ENCODE data around the gene AFMID.

- TF ChIP-seq RAD21 (CRISPR knock-in tag; IDR thresholded peaks at IDR 0.05) (no peak), CHD2 (IDR thresholded peaks at IDR 0.05; ENCODE audit: low read depth, low read length) (no peak), ZFP37 (CRISPR knock-in tag; IDR thresholded peaks at IDR 0.05; ENCODE audit: borderline replicate concordance) (no peak), ZNF335 (CRISPR knock-in tag; IDR thresholded peaks at IDR 0.05) (no peak), HDAC2 (CRISPR knock-in tag; IDR thresholded peaks at IDR 0.05) (no peak), ZNF629 (CRISPR knock-in tag; conservative IDR thresholded peaks at IDR 0.05) (no peak)
These were observed 47.2 kb downstream of the AFMID start for GRCh38 chr17:78234261-78234865.

All from HepG2 (cell line).